AG04450 (cell line): ENCODE results near the gene SPATC1L. TPM values are rescaled to one million over a fixed set of nuclear protein-coding genes. Genes with fewer than 3 reads are reported as not detected.

Source experiments
- CTCF ChIA-PET: fragments of 300-600, 350-600 bp; formaldehyde crosslinking; extraction: SDS; loops from one replicate; lab custom pipeline; 2022; ENCODE audit warnings: antibody characterized with exemption, inconsistent platforms; lab: Charles Lee
- POLR2A ChIA-PET: fragments of 350-600 bp; formaldehyde crosslinking; extraction: SDS; loops from one replicate; lab custom pipeline; 2021; ENCODE audit warnings: antibody characterized with exemption, inconsistent platforms; lab: Yijun Ruan, JAX
- DNase-seq: peaks from one replicate; pipeline ENCODE4 v3.0.0-alpha.2; 2011; ENCODE audit warnings: low read depth, low spot score
- H3K27ac ChIP-seq: one replicate; pipeline ENCODE4 v1.5.1; 2012; ENCODE audit warnings: low read depth, low read length, control low read depth
- H3K27me3 ChIP-seq: one replicate; pipeline ENCODE4 v1.6.0; 2012; ENCODE audit warnings: low read length; ENCODE audit not compliant: control insufficient read depth, insufficient read depth
- H3K4me3 ChIP-seq: 2 replicates; pipeline ENCODE4 v1.5.1; 2011; ENCODE audit warnings: mild to moderate bottlenecking, low read depth, low read length, control low read depth
- H3K9me3 ChIP-seq: 2 replicates; pipeline ENCODE4 v1.5.1; 2012; ENCODE audit warnings: low read length; ENCODE audit not compliant: control insufficient read depth, insufficient read depth
- polyA plus RNA-seq: library from polyadenylated mRNA; depleted of rRNA; stranded (reverse); fragments of >200 nt; gene quantifications from 2 replicates; pipeline ENCODE4 v1.2.3, GENCODE V29; 2011
- TF ChIP-seq, protein P1 (sequence below): IDR thresholded peaks from 2 replicates; pipeline ENCODE4 v1.5.1; 2011; ENCODE audit warnings: low read depth, low read length, control low read depth, inconsistent platforms

SPATC1L gene
- polyA plus RNA-seq, 1 experiment = 1.6 TPM

DNA sequence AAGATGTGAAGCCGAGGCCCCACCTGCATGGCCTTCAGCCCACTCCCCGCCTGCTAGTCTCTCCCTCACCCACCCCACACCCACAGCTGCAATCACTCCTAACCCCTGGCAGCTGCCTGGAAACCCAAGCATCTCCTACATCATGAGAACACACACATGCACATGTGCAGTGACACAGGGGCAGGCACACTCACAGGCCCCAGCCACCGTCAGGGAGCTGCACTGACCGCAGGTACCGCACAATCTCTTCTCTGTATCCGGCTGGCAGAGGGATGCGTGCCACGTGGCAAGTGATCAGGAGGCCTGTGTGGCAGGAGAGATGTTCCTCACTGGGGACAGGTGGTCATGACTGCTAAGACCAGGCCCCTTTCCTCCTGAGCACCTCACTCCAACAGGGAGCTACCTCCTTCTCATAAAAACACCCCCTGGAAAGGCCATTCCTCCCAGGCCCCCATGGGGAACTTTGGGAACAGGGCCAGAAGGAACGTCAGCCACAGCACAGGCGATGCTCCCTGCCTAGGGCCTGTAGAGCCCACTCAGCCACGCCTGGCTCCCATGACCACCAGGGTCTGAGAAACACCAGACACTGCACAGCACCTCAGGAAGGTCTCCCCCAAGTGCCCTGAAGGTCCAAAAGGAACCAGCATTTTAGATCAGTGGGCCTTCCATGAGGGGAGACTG lies 38.3 kb upstream of the SPATC1L start:
- no peaks in the 10 kb centered on the region for H3K27me3 ChIP-seq
- H3K9me3 ChIP-seq = no peaks in the 10 kb centered on the region
- no peak overlapping the region for H3K27ac ChIP-seq
- TF ChIP-seq, protein P1, sequence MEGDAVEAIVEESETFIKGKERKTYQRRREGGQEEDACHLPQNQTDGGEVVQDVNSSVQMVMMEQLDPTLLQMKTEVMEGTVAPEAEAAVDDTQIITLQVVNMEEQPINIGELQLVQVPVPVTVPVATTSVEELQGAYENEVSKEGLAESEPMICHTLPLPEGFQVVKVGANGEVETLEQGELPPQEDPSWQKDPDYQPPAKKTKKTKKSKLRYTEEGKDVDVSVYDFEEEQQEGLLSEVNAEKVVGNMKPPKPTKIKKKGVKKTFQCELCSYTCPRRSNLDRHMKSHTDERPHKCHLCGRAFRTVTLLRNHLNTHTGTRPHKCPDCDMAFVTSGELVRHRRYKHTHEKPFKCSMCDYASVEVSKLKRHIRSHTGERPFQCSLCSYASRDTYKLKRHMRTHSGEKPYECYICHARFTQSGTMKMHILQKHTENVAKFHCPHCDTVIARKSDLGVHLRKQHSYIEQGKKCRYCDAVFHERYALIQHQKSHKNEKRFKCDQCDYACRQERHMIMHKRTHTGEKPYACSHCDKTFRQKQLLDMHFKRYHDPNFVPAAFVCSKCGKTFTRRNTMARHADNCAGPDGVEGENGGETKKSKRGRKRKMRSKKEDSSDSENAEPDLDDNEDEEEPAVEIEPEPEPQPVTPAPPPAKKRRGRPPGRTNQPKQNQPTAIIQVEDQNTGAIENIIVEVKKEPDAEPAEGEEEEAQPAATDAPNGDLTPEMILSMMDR = no peak
- H3K4me3 ChIP-seq = no peak overlapping the region
- ChIA-PET CTCF (interaction anchor here (0.6 kb wide), 1 partner anchor 249 kb away, joined by 3 read pairs; no protein-coding TSS in a partner anchor), POLR2A (no interaction called here)
- no peak for DNase-seq

DNA sequence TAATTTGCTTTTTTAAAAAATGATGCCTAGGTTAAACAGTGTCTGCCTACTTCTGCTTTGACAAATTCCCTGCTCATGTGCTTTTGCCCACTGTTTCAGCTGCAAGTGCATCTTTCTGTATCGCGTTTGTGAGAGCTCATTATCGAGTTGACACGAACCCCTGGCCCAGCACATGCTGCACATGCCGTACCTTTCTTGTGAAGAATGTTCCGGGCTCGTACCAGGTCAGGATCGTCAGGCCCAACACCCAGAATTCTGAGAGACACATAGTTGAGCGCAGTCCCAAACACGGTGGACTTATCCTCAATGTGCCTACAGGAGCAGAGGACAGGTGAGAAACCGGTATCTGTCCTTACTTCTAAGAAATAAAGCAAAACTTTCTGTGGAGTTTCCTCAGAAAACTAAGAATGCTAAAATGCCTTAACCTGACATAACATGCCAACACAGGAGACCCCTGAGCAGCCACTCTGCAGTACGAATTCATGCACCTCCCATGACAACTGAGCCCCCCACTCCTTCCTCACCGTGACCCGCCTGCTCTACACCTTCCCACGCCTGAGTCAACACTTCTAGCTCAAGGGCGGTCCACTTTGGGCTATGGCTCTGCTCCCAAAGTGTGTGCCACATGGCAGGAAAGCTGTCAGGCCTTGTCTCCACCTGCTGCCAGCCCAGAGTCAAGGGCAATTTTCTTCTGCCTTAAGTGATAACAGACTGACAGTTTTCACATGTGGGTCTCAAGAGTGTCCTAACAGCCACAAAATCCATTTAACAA lies 37.6 kb upstream of the SPATC1L start:
- TF ChIP-seq, protein P1 = no peak
- DNase-seq = no peak
- no peak overlapping the region for H3K4me3 ChIP-seq
- H3K9me3 ChIP-seq = no peaks in the 10 kb centered on the region
- H3K27me3 ChIP-seq = no peaks in the 10 kb centered on the region
- ChIA-PET POLR2A (no interaction called here), CTCF (no interaction called here)
- no peak overlapping the region for H3K27ac ChIP-seq

DNA sequence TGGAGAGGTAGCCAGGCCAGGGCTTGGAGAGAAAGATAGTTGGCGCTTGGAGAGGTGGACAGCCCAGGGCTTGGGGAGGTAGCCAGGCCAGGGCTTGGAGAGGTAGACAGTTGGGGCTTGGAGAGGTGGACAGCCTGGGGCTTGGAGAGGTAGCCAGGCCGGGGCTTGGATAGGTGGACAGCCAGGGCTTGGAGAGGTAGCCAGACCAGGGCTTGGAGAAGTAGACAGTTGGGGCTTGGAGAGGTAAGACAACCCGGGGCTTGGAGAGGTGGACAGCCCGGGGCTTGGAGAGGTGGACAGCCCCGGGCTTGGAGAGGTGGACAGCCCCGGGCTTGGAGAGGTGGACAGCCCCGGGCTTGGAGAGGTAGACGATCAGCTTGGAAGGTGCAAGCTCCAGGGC lies 36.6 kb upstream of the SPATC1L start:
- DNase-seq = no peak
- no peaks in the 10 kb centered on the region for H3K27me3 ChIP-seq
- TF ChIP-seq, protein P1 = no peak
- H3K27ac ChIP-seq = no peak overlapping the region
- H3K4me3 ChIP-seq = no peak overlapping the region
- ChIA-PET CTCF (no interaction called here), POLR2A (no interaction called here)
- H3K9me3 ChIP-seq = no peaks in the 10 kb centered on the region; the same call in 1 of the 2 replicates

DNA sequence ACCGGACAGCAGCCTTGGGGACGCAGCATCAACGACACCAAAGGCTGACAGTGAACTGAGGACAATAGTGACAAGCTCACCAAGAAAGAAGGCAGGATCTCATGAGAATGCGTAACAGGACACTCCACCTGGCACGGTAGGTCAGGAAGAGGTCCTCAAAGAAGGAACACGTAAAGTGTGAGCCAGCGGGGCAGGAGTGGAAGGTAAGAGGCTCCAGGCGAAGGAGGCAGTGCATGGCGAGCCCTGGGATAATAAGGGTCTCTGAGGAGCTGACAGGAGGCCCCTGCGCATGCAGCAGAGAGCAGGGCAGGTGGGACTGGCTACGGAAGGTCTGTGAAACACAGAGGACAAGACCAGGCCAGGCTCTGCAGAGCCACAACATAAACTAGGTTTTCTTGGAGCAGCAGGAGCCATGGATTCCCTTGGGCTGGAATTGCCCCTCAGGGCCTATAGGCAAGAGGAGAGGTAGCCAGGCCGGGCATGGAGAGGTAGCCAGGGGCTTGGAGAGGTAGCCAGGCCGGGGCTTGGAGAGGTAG lies 36.1 kb upstream of the SPATC1L start:
- TF ChIP-seq, protein P1 = no peak
- DNase-seq = no peak
- H3K4me3 ChIP-seq = no peak overlapping the region
- POLR2A ChIA-PET = no interaction called here
- CTCF ChIA-PET = no interaction called here
- H3K27me3 ChIP-seq = no peaks in the 10 kb centered on the region
- no peaks in the 10 kb centered on the region; the same call in 1 of the 2 replicates for H3K9me3 ChIP-seq
- H3K27ac ChIP-seq = no peak overlapping the region
